CD4-positive, alpha-beta T cell (primary cell): ENCODE data around the gene CD4. TPM values are rescaled to one million over a fixed set of nuclear protein-coding genes. Genes with fewer than 3 reads are reported as not detected.

Experiments
- ATAC-seq: fragments of 200-7000 bp; cut with Tn5 transposase; one replicate; pipeline ENCODE4 v1.10.0; 2022; ENCODE audit warnings: mild to moderate bottlenecking; ENCODE audit not compliant: poor library complexity
- CTCF ChIA-PET: fragments of 350-600 bp; sonication (Branson Sonifier 250); formaldehyde crosslinking; loops from one replicate; lab custom pipeline; 2021; ENCODE audit warnings: antibody characterized with exemption, inconsistent platforms; lab: Charles Lee
- POLR2A ChIA-PET: fragments of 350-600 bp; sonication (Branson Sonifier 250); formaldehyde crosslinking; loops from one replicate; lab custom pipeline; 2021; ENCODE audit warnings: antibody characterized with exemption, inconsistent platforms; lab: Charles Lee
- DNase-seq, 14 experiments: peaks; one replicate each; pipeline ENCODE4 v3.0.0-alpha.2; 2013 to 2020; ENCODE audit warnings: mixed read lengths in 2 of 14
- H3K27ac ChIP-seq, 2 donors: one replicate each; pipeline versions ENCODE4 v1.5.1 to v1.7.0; 2013; ENCODE audit warnings: low read length in 2 of 2, low read depth in 1 of 2, mild to moderate bottlenecking in 1 of 2
- H3K27me3 ChIP-seq, 2 experiments: 1 replicate in 1 of 2; 2 replicates in 1 of 2; pipeline versions ENCODE4 v1.6.1 to v1.7.0; 2013; ENCODE audit warnings: low read length in 2 of 2, control low read depth in 1 of 2, mild to moderate bottlenecking in 1 of 2, moderate library complexity in 1 of 2; ENCODE audit not compliant: insufficient read depth in 2 of 2, control insufficient read depth in 1 of 2
- H3K36me3 ChIP-seq: one replicate; pipeline ENCODE4 v1.6.1; 2013; ENCODE audit warnings: low read length, control low read depth; ENCODE audit not compliant: insufficient read depth
- H3K4me1 ChIP-seq: one replicate; pipeline ENCODE4 v1.6.1; 2013; ENCODE audit warnings: low read length, control low read depth; ENCODE audit not compliant: insufficient read depth
- H3K4me3 ChIP-seq: one replicate; pipeline ENCODE4 v1.5.1; 2013; ENCODE audit warnings: mild to moderate bottlenecking, low read length, moderate library complexity
- H3K9me3 ChIP-seq, 2 experiments: 1 replicate in 1 of 2; 2 replicates in 1 of 2; pipeline versions ENCODE4 v1.6.1 to v1.7.0; 2013; ENCODE audit warnings: low read length in 2 of 2, mild to moderate bottlenecking in 2 of 2, control low read depth in 1 of 2, moderate library complexity in 1 of 2; ENCODE audit not compliant: control insufficient read depth in 1 of 2, insufficient read depth in 1 of 2
- H3K27ac Mint-ChIP-seq: one replicate; pipeline ENCODE4 v1.8.0; 2020; ENCODE audit warnings: mixed read lengths
- H3K27me3 Mint-ChIP-seq: one replicate; pipeline ENCODE4 v1.8.0; 2021; ENCODE audit warnings: mixed read lengths
- H3K36me3 Mint-ChIP-seq: one replicate; pipeline ENCODE4 v1.8.0; 2021; ENCODE audit warnings: low read depth, mixed read lengths
- H3K4me1 Mint-ChIP-seq: one replicate; pipeline ENCODE4 v1.8.0; 2021; ENCODE audit warnings: low read depth, mixed read lengths
- H3K4me3 Mint-ChIP-seq: one replicate; pipeline ENCODE4 v1.8.0; 2020; ENCODE audit warnings: mild to moderate bottlenecking, mixed read lengths
- H3K9me3 Mint-ChIP-seq: one replicate; pipeline ENCODE4 v1.8.0; 2020; ENCODE audit warnings: mixed read lengths
- intact Hi-C, 2 experiments: fragments of 100-400 bp; cut with DNase I in 1 of 2; cut with micrococcal nuclease in 1 of 2; formaldehyde crosslinking; loops; one replicate each; pipeline versions ENCODE4 v1.15.1 to v1.9.0; 2023 to 2025; cut with DNase I, micrococcal nuclease
- total RNA-seq, 174 experiments: library from RNA in 2 of 174; stranded (reverse) in 2 of 174; gene quantifications; one replicate each; pipeline ENCODE4 v1.2.3 and lab custom pipeline; 2021 to 2026
- TF ChIP-seq, protein P1 (sequence below): fragments of 200-600 bp; IDR thresholded peaks from one replicate; pipeline ENCODE4 v1.8.0; 2022; ENCODE audit warnings: antibody characterized with exemption, mild to moderate bottlenecking

Gene CD4
- total RNA-seq, 2 experiments from 2014 or later, result 134 to 136 TPM

DNA sequence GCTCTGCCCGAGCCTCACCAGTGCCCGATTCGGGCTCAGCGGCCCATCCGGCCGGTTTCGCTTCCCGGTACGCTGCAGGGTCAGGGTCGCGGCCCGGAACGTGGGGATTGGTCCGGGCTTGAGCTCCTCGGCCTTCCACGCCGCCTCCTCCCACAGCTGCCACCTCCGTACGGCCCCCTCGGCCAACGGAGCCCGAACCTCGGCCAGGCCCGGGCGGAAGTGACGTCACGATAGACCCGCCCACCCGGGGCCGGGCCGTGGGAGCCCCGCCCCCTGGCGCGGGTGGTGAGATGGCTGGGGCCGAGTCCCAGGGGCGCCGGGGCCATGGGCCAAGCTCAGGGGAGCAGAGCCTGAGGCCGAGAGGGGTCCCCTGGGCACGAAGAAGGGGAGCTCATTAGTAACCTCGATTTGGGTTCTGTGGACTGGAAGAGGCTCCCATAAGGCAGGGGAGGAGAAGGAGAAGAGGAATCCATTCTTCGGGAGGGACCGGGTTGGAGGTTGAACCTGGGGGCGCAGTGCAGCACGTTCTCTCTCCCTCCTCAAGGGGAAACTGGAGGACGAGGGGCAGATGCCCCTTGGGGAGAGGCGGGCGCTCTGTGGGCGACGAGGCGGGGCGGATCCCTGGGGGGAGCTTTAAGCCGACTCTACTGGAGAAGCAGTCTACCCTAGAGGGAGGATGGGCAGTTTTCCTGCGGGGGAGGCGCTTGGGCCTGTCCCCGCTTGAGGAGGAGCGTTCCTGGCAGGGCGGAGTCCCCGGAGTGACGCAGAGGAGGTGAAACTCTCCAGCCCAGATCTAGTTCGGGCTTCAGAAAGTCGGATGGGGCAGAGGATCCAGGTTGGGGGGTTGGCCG is 36.2 kb upstream of the CD4 start, which contains the start of gene MLF2:
Gene MLF2, minus strand, starts transcription at position 221 of the 851 bp plus-strand sequence. CDS start 807 bp downstream, outside the sequence.
- H3K27me3 ChIP-seq, result no peaks in the 10 kb centered on the region
- H3K36me3 ChIP-seq, result peaks cover 38% of the 10 kb centered on the region
- peaks cover 24% of the 10 kb centered on the region for H3K4me1 ChIP-seq
- no peaks in the 10 kb centered on the region for H3K9me3 ChIP-seq
- H3K27ac ChIP-seq, result peak within 1 kb of the TSS; percentile 86 to 96
- H3K4me3 Mint-ChIP-seq, result peak within 1 kb of the TSS; percentile 96
- peak within 1 kb of the TSS; percentile 80 for H3K4me3 ChIP-seq
- POLR2A ChIA-PET, result interaction anchor here (0.5 to 3.1 kb wide), 32 partner anchors 9 to 288 kb away, joined by 3 to 57 read pairs (median 5); partner anchors contain the start of genes C12orf57, CD4, CDCA3 and COPS7A
- H3K9me3 Mint-ChIP-seq, result no peaks in the 10 kb centered on the region
- peaks cover 19% of the 10 kb centered on the region for H3K4me1 Mint-ChIP-seq
- TF ChIP-seq, protein P1, sequence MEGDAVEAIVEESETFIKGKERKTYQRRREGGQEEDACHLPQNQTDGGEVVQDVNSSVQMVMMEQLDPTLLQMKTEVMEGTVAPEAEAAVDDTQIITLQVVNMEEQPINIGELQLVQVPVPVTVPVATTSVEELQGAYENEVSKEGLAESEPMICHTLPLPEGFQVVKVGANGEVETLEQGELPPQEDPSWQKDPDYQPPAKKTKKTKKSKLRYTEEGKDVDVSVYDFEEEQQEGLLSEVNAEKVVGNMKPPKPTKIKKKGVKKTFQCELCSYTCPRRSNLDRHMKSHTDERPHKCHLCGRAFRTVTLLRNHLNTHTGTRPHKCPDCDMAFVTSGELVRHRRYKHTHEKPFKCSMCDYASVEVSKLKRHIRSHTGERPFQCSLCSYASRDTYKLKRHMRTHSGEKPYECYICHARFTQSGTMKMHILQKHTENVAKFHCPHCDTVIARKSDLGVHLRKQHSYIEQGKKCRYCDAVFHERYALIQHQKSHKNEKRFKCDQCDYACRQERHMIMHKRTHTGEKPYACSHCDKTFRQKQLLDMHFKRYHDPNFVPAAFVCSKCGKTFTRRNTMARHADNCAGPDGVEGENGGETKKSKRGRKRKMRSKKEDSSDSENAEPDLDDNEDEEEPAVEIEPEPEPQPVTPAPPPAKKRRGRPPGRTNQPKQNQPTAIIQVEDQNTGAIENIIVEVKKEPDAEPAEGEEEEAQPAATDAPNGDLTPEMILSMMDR, result peak; percentile 79
- H3K27me3 Mint-ChIP-seq, result no peaks in the 10 kb centered on the region
- intact Hi-C loops, result loop anchor here (1.0 to 2.0 kb wide), 8 partner anchors 25 to 90 kb away; partner anchors contain the start of genes COPS7A (in 1 of the 2), ING4 (in 1 of the 2) and ZNF384 (in 1 of the 2)
- ATAC-seq (peak; percentile 92), DNase-seq (peak; percentile 94 to 99 (median 96))
- peaks cover 41% of the 10 kb centered on the region for H3K36me3 Mint-ChIP-seq
- CTCF ChIA-PET, result interaction anchor here (0.7 to 3.5 kb wide), 23 partner anchors 13 to 475 kb away, joined by 3 to 27 read pairs (median 4); partner anchors contain the start of genes CD4, CDCA3, COPS7A and GPR162
- H3K27ac Mint-ChIP-seq, result peak within 1 kb of the TSS; percentile 100

DNA sequence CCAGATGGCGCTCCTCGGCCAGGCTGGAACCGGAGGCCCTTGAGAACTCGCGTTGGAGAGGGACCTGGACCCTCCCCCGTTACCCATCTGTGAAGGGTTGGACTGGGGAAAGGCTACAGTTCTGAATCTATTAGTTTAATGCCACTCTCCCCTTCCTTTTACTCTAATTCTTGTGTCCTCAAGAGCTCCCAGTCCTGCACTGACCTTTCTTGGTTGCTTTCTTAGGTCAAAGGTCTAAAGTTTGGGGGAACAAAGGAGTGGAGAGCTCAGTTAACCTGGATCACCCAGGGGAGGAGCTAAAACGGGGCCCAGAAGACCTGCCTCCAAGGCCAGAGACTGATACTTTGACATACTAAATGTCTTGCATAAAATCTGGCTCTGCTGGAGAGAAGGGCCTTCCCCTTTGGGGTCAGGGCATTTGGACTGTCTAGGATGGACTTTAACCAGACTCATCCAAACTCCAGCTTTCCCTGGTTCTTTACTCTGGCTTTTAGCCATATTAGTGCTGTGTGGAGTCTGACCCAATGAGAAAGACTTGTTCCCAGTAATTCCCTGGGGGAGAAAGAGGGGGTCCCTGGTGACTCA is 35.5 kb upstream of the CD4 start:
- ATAC-seq, result no peak
- no peak for DNase-seq
- Histone ChIP-seq H3K27ac (peak overlapping the region; percentile 86 to 96), H3K27me3 (no peaks in the 10 kb centered on the region), H3K9me3 (no peaks in the 10 kb centered on the region), H3K4me3 (peak overlapping the region; percentile 80), H3K36me3 (peaks cover 31% of the 10 kb centered on the region), H3K4me1 (peaks cover 24% of the 10 kb centered on the region)
- intact Hi-C loops, result loop anchor here (1.0 to 2.0 kb wide), 8 partner anchors 24 to 91 kb away; partner anchors contain the start of genes COPS7A (in 1 of the 2), ING4 (in 1 of the 2) and ZNF384 (in 1 of the 2)
- Mint-ChIP-seq H3K4me3 (peak overlapping the region; percentile 96), H3K27me3 (no peaks in the 10 kb centered on the region), H3K9me3 (no peaks in the 10 kb centered on the region), H3K36me3 (peaks cover 36% of the 10 kb centered on the region), H3K4me1 (peaks cover 19% of the 10 kb centered on the region), H3K27ac (peak overlapping the region; percentile 100)
- TF ChIP-seq, protein P1, result peak; percentile 50
- ChIA-PET POLR2A (interaction anchor here (0.5 to 3.1 kb wide), 23 partner anchors 12 to 205 kb away, joined by 3 to 57 read pairs (median 8); partner anchors contain the start of genes C12orf57, CDCA3, COPS7A and GPR162), CTCF (interaction anchor here (0.6 to 3.5 kb wide), 22 partner anchors 8 to 137 kb away, joined by 3 to 27 read pairs (median 4); partner anchors contain the start of genes CD4, CDCA3, COPS7A and GPR162)

DNA sequence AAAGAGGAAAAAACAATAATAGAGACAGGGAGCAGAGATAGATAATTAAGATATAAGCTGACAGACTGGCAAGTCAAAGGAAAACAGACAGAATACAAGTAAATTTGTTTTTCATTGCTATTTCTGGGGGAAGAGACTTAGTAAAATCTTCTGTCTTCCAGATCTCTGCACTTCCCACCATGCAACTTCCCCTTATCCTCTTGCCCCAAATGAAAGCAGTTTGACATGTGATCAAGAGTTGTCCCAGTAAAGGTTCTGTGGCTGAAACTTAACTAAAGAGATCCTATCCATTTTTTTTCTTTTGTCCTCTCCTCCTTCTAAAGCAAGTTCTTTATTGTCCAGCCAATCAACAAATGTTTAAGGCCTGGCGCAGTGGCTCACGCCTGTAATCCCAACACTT is 34.9 kb upstream of the CD4 start:
- Mint-ChIP-seq H3K27me3 (no peaks in the 10 kb centered on the region), H3K27ac (peak overlapping the region; percentile 100), H3K4me3 (peak overlapping the region; percentile 60), H3K4me1 (peaks cover 19% of the 10 kb centered on the region), H3K36me3 (peaks cover 31% of the 10 kb centered on the region), H3K9me3 (no peaks in the 10 kb centered on the region)
- Histone ChIP-seq H3K9me3 (no peaks in the 10 kb centered on the region), H3K4me3 (no peak overlapping the region), H3K36me3 (peaks cover 26% of the 10 kb centered on the region), H3K27ac (no peak overlapping the region), H3K27me3 (no peaks in the 10 kb centered on the region), H3K4me1 (peaks cover 24% of the 10 kb centered on the region)
- intact Hi-C loops, result loop anchor here in 1 of 2 experiments (1.0 kb wide), 1 partner anchor 71 kb away; no protein-coding TSS in a partner anchor
- DNase-seq, result no peak
- POLR2A ChIA-PET, result interaction anchor here (1.3 to 3.1 kb wide), 12 partner anchors 12 to 204 kb away, joined by 3 to 57 read pairs (median 19); partner anchors contain the start of genes C12orf57, CDCA3, COPS7A and LAG3
- ATAC-seq, result no peak
- TF ChIP-seq, protein P1, result no peak
- CTCF ChIA-PET, result interaction anchor here (0.6 to 3.5 kb wide), 18 partner anchors 8 to 137 kb away, joined by 3 to 27 read pairs (median 6); partner anchors contain the start of genes CD4, PTMS and SPSB2
